SU-DHL-6 (cell line): ENCODE measurements around the gene MATCAP1.

ENCODE experiments used
- CTCF ChIP-seq: fragments of 200-600 bp; sonication (generic); IDR thresholded peaks from one replicate; pipeline ENCODE4 v1.5.1; 2017; ENCODE audit warnings: antibody characterized with exemption, mild to moderate bottlenecking, low read length, moderate library complexity; ENCODE audit not compliant: insufficient read depth, poor library complexity, severe bottlenecking
- EZH2phosphoT487 ChIP-seq: fragments of 200-600 bp; sonication (generic), shearing (Covaris generic); conservative IDR thresholded peaks from 2 replicates; pipeline ENCODE4 v1.6.1; 2018; ENCODE audit warnings: mild to moderate bottlenecking, antibody characterized with exemption, low read length, moderate library complexity, mixed read lengths

- TF ChIP-seq CTCF: no peak
- no peak for TF ChIP-seq EZH2phosphoT487
Observed at GRCh38 chr16:67158637-67159600, 24.8 kb downstream of the MATCAP1 start.
